ENCODE measurements around the gene PROM1. TPM values are rescaled to one million over a fixed set of nuclear protein-coding genes. Genes with fewer than 3 reads are reported as not detected.

PROM1 gene
- total RNA-seq, 1 experiment from 2014 or later = not detected

Other genes starting within 250 kb of the PROM1 start
- gene FGFBP1, start 145.3 kb downstream of the PROM1 start, total RNA-seq (2014; rRNA removed; shearing (Covaris generic)) = not detected in 2 replicates
- not detected in 2 replicates for gene FGFBP2, start 120.8 kb downstream of the PROM1 start, total RNA-seq (2014; rRNA removed; shearing (Covaris generic))
- 8.9 and 9.6 TPM in 2 replicates for gene TAPT1, start 142.4 kb upstream of the PROM1 start, total RNA-seq (2014; rRNA removed; shearing (Covaris generic))